Lung microvascular endothelial cell (primary cell): ENCODE data around the gene KIAA1671. TPM values are rescaled to one million over a fixed set of nuclear protein-coding genes. Genes with fewer than 3 reads are reported as not detected.

Source experiments
- DNase-seq, 2 donors: peaks; one replicate each; pipeline versions ENCODE4 v3.0.0 to v3.0.0-alpha.2; 2010; ENCODE audit warnings: low read depth in 2 of 2
- total RNA-seq: library from RNA; depleted of rRNA; stranded (reverse); fragments of >200 nt; gene quantifications from 2 replicates; pipeline ENCODE4 v1.2.1, GENCODE V29; 2014

The KIAA1671 gene
- total RNA-seq, 1 donor from 2014 or later: 29.6 TPM

DNA sequence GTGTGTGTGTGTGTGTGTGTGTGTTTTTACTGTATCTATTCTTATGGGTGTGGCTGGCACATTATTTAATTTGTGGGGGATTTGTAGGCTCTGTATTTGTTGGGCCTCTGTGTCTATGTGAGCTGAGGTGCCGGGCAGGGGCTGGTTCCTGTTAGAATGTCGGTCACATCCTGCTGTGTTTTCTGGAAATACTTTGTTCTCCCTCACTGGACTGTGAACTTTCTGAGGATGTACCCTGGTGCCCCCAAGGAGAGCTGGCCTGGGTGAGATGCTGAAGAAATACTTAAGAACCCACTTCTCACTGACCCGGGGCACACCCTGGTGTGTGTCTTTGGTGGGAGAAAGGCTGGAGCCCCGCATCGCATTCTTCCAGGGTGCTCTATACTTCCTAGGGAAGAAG is 28.6 kb downstream of the KIAA1671 start:
- no peak for DNase-seq

DNA sequence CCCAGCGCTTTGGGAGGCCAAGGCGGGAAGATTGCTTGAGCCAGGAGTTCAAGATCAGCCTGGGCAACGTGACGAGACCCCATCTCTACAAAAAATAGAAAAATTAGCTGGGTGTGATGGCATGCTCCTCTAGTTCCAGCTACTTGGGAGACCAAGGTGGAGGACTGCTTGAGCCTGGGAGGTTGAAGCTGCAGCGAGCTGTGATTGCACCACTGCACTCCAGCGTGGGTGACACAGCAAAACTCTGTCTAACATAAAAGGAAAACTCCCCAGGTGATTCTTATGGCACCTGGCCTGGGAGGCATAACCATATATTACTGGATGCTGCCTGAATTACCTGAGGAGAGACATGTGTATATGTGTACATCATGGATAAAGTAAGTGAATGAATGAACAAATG is 29.1 kb downstream of the KIAA1671 start:
- no peak for DNase-seq

DNA sequence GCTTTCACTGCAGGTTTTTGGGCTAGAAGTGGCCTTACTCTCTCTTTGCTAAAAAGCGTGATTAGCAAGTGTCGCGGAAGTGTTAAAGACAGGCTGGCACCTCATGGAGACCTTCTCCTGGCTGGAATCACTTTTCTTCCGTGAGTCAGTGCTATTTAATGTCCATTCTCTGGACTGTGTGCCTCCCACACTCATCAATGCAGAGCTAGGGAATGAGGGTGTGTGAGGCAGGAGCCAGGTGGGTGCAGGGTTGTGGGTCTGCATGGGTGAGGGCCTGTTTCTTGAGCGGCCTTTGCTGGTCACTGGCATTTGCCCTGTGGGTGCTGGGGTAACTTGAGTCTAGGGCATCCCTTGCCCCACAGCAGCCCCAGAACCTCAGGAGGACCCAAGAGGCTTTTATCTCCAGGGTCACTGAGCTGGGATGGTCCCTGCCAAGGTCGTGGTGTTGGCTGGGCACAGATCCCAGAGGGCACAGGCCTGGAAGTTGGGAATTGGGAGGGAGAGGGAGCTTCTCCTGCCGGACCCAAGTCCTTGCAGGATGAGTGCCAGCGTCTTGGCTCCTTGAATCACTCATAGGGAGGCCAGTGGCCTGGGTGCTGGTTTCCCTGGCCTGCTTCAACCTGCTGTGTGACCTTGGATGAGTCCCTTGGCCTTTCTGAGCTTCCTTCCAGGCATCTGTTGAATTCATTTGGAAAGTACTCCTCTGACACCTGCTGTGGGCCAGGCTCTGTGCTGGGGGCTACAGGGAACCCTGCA is 30.0 kb downstream of the KIAA1671 start:
- no peak for DNase-seq

DNA sequence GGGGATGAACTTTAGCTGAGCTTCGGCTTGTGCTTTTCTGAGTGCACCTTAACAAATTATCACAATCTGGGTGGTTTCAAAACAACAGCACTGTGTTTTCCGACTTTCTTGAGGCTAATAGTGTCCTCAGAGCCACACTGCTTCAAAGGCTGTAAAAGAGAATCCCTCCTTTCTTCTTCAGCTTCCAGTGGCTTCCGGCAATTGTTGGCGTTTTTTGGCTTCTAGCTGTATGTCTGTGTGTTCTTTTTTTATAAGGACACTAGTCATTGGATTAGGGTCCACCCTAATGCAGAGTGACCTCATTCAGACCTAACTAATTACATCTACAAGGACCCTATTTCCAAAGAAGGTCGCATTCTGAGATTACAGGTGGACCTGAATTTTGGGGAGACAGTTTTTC is 30.6 kb downstream of the KIAA1671 start:
- DNase-seq: peak; percentile 58 to 85

DNA sequence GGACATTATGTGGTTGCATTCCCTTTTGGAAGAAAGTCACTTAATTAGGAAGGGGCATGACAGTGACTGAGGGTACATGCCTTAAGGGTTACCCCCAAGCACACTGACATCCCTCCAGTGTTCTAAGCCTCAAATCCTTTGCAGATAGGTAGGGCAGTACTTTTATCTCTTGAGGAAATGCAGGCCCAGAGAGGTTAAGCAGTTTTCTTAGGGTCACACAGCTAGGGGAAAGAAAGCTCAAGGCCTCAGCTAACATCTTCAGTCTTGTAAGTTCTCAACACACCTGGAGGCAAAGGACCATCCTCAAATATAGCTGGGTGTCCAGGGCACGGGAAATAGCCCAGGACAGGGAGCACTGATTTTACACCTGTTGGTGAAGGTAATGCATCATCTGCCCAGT is 31.6 kb downstream of the KIAA1671 start:
- DNase-seq: no peak

DNA sequence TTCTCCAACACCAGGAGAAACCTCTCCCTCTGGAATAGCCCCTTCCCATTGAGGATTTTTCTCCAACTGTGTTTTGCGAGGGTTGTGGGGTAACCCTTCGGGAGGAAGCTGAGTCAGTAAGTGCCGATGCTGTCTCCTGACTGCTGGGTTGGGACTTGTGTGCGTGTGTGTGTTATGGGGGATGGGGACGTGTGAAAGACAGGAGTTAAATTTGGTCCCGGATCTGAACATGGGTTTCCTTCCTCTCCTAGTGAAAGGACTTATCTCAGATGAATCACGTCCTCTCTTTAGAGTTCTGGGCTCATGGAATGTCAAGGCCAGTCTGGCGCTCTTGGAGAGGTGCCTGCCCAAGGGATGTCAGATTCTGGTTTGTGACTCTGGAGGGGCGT is 33.3 kb downstream of the KIAA1671 start:
- peak; percentile 99 to 100 for DNase-seq

DNA sequence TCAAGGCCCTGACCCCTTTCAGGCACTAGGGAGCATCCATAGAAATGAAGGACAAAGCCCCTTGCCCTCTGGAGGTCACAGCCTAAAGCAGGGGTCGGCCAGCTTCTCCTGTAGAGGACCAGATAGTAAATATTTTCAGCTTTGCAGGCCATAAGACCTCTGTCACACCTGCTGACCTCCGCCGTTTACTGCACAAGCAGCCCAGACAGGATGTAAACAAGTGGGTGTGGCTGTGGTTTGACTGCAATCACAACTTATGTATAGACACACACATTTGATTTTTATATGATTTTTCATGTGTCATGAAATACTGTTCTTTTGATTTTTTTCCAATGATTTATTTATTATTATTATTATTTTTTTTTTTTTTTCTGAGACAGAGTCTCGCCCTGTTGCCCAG is 34.3 kb downstream of the KIAA1671 start:
- no peak for DNase-seq

DNA sequence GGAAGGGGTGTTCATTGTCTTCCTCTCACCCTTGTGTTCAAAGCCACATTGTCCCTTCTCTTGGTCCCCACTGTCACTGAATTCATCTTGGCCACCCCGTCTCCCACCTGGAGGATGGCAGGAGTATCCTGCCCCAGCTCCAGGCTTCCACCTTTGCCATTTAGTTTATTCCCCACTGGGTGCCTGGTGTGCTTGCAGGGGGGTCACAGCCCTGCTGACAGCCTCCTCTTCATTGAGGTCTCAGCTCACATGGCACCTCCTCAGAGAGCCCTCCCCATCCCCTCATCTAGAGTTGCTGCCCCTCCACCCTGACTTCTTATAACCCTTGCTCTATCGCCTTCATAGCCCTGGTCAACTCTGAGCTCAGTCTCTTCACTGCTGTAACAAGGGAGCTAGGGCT is 36.6 kb downstream of the KIAA1671 start:
- DNase-seq: no peak

DNA sequence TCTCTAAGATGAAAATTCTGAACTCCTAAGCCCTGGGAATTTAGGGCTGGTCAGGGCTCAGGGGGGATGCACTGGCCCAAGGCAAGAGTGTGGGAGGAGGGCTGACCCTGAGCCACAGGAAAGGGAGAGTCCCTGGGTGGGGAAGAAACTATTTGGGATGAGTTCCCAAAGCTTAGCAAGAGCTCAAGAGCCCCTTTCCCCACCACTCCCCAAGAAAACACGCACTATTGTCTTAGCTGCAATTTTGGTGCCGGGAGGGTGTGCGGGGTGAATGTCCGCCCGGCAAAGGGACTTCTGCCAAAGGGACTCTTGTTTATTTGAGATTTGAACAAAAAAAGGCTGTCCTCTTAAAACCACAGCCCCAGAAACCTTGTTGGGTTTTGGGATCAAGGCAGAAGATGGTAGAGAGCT is 37.0 kb downstream of the KIAA1671 start:
- DNase-seq: no peak

DNA sequence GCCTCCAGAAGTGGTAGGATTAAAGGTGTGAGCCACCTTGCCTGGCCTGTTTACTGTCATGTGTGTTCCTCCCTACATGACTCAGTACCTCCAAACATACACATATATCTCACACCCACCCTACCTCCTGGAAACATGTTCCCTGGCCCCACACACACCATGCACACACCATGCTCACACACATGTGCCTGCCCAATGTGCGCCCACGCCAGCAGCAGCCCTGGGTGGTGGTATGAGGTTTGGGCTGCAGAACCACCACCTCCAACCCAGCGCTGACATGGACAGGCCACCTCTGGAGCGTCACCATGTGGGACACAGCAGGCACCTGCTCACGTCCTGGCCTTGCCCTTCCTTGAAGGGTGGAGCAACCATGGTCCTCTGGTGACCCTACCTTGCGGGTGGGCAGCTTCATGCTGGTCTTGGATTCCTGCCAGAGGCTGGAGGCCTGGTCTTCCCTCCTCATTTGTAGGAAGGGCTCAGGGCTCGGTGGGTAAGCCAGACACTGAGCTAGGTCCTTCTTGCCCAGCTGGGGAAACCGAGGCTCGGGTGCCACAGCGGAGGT is 37.9 kb downstream of the KIAA1671 start:
- no peak for DNase-seq

DNA sequence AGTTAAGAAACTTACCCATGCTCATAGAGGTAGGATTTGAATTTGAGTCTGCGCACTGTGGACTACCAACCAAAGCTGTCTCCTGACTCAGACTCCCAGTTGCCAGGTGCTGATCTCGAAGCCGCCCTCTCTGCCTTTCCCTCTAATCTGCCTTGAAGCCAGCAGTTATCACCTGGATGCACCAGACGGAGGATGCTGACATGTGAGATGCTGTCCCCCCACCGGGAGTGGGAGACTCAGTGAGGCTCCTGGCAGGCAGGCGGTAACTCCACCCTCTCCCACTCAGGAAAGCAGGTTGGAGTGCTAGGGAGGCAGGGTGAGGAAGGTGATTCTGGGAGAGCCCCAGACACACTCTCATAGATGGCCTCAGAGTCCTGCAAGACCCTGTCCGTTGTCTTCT is 40.4 kb downstream of the KIAA1671 start:
- DNase-seq: no peak

DNA sequence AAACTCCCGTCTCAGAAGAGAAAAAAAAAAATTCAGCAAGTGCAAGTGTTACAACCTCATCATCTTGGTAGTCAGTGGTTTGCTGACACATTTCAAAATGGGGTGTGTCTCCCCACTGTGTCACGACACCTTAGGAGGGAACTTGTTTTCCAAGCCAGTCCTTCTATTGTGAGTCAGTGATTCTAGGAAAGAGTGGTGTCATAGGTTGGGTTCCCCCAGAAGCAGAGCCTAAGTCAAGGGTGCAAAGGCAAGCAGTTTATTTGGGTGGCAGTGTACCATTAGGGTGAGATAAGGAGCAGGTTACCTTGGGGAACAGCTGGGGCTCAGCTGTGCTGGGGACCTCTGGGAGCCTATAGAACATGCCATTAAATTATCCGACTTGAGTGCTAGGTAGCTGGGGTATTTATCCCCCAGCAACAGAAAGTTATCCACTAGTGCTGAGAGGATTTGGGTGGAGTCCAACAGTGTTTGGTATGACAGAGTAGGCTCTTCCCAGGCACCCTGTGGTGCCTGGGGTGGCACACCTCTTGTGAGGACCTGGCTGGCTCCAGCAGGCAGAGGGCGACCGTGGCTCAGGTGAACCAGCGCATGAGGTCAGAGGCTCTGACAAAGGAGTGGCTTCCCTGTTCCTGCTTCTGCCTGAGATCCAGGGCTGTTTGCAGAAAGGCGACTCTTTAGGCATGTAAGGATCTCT is 41.7 kb downstream of the KIAA1671 start:
- peak in 1 of 2 donors; percentile 58 for DNase-seq

DNA sequence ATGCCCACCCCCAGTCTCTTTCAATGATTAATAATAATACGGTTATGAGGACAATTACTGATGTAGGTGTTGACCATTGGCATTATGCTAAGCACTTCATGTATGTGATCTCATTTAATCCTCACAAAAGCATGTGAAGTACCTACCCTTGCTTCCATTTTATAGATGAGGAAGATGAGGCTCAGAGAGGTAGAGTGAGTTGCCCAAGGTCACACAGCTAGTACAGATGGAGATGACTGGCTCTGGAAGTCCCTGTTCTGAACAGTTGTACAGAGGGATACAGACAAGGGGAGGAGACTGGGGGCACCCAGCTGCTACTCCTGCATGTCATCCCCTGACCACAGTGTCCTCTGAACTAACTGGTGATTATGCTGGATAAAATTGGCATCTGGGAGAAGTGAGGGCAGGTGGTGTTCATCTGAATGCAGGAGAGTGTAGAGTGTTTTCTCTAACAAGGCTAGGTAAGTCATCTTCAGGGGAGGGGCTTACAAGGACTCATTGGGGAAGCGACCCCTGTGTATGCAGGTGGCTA is 43.2 kb downstream of the KIAA1671 start:
- no peak for DNase-seq

DNA sequence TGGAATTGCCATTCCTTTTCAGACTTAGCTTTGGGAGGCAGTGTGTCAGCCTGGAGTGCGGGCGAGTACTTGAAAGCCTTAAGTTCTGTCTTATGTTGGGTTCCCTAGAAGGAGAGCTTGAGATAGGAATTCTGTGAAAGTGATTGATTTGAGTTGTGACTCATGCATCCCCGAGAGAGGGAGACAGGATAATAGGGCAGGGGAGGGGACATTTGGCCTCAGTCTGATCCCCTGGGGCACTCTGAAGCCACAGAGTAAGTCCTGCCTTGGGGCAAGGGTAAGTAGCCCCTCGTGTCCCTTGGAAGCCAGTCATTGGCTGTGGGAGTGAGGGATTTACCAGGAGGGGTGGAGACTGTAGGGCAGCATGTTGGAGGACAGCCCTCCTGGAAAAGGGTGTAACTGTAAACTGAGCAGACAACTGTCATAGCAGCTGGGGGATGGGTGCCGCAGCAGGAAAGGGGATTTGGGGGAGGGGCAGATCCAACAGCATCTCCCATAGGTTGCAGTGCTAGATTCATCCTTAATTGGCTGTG is 44.0 kb downstream of the KIAA1671 start:
- DNase-seq: peak; percentile 63 to 78

DNA sequence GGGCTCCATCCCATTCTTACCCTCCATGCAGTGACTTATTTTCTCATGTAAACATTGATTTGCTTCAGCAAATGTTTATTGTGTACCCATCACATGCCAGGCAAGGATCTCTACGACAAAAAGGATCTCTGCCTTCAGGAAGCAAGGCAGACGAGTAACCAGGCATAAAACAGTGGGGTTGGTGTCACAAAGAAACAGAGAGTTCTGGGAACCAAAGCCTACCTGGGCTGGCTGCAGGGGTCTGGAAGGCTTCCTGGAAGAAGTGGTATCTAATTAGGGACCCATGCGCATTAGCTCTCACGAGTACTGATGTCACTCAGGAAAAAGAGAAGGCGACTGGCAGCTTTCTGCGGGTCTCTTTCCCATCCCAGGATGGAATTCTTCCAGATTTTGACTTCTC is 44.5 kb downstream of the KIAA1671 start:
- no peak for DNase-seq

DNA sequence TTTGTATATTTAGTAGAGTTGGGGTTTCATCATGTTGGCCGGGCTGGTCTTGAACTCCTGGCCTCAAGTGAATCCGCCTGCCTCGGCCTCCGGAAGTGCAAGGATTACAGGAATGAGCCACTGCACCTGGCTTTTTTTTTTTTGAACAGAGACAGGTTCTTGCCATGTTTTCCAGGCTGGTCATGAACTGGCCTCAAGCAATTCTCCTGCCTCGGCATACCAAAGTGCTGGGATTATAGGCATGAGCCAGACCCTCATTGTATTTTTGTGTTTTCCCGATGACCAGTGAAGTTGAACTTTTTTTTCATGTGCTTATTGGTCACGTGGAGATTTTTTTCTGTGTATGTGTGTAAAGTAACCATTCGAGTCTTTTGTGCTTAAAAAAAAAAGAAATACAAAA is 48.2 kb downstream of the KIAA1671 start:
- no peak for DNase-seq

DNA sequence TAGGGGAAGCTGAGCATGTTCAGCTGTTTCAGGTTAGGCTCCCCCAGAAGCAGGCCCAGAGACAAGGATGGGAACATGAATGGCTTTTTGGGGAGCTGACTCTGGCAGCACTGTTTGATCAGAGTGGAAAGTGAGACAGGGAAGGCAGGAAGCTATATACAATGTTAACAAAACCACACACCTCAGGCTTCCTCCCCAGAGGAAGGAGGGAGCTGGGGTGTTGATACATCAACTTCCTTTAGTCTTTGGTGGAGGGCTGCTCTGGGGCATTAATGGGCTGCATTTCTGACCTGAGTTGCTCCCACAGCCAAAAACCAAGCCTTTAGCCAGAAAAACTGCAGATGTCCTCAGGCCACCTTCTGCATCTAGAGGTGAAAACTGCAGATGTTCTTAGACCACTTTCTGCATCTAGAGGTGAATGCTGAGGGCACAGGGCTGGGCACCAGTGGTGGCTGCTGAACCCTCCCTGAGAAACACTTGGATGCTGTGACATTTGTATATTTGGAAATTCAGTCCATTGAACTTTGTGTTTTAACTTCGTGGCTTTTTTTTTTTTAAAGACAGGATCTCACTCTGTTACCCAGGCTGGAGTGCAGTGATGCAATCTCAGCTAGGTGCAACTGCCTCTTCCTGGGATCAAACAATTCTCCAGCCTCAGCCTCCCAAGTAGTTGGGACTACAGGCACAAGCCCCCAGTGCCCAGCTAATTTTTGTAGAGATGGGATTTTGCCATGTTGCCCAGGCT is 49.9 kb downstream of the KIAA1671 start:
- DNase-seq: peak; percentile 48 to 71

DNA sequence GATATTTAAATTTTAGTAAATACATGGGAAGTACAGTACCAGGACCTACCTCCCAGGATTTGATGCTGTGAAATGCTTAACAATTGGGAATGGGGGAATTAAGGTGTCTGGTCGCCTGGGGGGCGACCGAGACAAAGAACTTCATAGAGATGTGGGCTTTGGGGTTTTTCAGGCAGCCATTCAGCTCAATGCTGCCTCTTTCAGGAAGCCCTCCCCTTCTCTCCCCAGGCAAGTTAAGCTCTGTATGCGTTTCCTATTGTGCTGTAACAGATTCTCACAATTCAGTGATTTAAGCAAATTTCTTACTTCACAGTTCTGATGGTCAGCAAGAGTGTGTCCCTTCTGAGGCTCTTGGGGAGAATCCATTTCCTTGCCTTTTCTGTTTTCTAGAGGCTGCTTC is 53.8 kb downstream of the KIAA1671 start:
- DNase-seq: no peak

DNA sequence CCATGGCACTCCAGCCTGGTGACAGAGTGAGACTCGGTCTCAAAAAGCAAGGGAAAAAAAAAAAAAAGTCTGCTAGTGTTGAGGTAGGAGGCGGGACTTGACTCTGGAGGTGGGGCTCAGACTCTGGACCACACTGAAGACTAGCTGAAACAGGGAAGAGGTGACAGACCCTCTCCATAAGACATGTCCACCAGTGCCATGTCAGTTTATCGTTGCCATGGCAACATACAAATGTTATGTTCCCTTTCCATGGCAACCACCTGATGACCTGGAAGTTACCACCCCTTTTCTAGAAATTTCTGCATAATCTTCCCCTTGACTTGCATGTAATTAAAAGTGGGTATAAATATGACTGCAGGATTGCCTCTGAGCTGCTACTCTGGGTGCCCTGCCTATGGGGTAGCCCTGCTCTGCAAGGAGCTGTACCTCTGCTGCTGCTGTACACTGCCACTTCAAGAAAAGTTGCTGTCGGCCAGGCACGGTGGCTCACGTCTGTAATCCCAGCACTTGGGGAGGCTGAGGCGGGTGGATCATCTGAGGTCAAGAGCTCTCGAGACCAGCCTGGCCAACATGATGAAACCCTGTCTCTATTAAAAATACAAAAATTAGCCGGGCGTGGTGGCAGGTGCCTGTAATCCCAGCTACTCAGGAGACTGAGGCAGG is 55.1 kb downstream of the KIAA1671 start:
- peak; percentile 47 to 65 for DNase-seq

DNA sequence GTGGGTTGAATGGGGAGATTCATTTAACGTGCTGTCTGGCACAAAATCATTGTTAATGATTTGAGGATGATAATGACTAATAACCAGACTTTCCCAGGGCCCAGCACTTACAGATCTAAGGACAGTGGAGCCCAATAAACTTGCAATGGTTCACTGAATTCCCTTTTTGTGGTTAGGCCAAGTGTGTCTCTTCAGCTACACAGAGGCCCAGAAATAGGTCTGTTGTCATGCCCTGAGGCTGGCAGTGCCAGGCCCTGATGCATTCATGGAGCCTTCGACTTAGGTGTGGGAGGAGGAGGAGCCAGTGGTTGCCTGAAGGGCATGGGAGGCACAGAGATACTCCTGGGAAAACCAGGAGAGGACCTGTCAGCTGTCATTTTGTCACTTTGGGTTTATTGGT is 56.1 kb downstream of the KIAA1671 start:
- DNase-seq: no peak

DNA sequence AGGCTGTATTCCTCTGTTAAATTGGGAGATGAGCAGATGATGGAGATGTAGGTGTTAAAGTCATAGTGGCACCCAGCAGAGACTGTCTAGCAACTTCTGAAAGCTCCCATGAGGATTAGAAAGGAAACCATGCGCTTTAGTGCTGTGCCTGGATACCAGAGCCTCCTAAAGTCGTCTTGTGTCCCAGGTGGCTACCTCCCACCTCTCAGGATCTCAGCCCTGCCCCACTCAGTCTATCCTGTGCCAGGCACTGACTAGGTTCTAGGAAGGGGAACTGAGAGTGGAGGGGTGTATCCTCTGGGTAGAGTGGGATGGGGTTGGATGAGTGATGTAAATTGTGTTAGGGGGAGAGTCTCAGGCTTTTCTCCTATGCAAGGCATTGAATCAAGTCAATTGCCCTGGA is 60.2 kb downstream of the KIAA1671 start:
- DNase-seq: no peak
